Measurements from ENCODE around the gene PDAP1. TPM values are rescaled to one million over a fixed set of nuclear protein-coding genes. Genes with fewer than 3 reads are reported as not detected.

PDAP1 gene
- polyA plus RNA-seq, 1 donor (not counting 4 experiments of a cell fraction or from before 2014, with no cell fraction given): 99.1 TPM

GRCh38 chr7:99447943-99448342 is 39.5 kb upstream of the PDAP1 start:
- H3K9me3 ChIP-seq (ENCODE audit: control insufficient read depth, low read depth, low read length): no peaks in the 10 kb centered on the region
- peaks cover 48 to 51% of the 10 kb centered on the region in 2 experiments for H3K36me3 ChIP-seq (ENCODE audit: control insufficient read depth in 2 of 2, extremely low read depth in 1 of 2, insufficient read depth in 2 of 2, low read length in 2 of 2)
- TF ChIP-seq EZH2 (IDR thresholded peaks at IDR 0.05; ENCODE audit: low read length): no peak
- TF ChIP-seq CTCF (optimal IDR thresholded peaks at IDR 0.05 in 1 of 3, IDR thresholded peaks at IDR 0.05 in 1 of 3, conservative IDR thresholded peaks at IDR 0.05 in 1 of 3; ENCODE audit: extremely low read depth in 1 of 3, insufficient read depth in 2 of 3, low read length in 3 of 3): peak in 2 of 3 experiments; percentile 9 to 39
- H2AFZ ChIP-seq (ENCODE audit: control insufficient read depth, low read length): no peak overlapping the region
- DNase-seq (ENCODE audit: low read depth, low spot score): no peak
- H3K4me2 ChIP-seq (ENCODE audit: control insufficient read depth, extremely low read depth, insufficient read depth, low read depth, low read length): no peak overlapping the region
- no peaks in the 10 kb centered on the region for H3K9me1 ChIP-seq (ENCODE audit: control insufficient read depth, extremely low read depth, insufficient read depth, low read length)
- H3K27me3 ChIP-seq (ENCODE audit: control insufficient read depth, extremely low read depth, insufficient read depth, low read length): no peaks in the 10 kb centered on the region
- no peak for FAIRE-seq
- dilution Hi-C loops (cut with MboI; ENCODE audit: extremely low pct_ligation_motif_present, low sequenced_read_pairs): no loop called here
- no peaks in the 10 kb centered on the region for H4K20me1 ChIP-seq (ENCODE audit: control insufficient read depth, extremely low read depth, insufficient read depth, low read length)
- H3K9ac ChIP-seq (ENCODE audit: control insufficient read depth, extremely low read depth, insufficient read depth, low read length): no peak overlapping the region
- H3K79me2 ChIP-seq (ENCODE audit: control insufficient read depth, insufficient read depth, low read length): no peaks in the 10 kb centered on the region
- no peak overlapping the region for H3K4me3 ChIP-seq (ENCODE audit: control insufficient read depth in 2 of 3, extremely low read depth in 1 of 3, insufficient read depth in 2 of 3, low read depth in 1 of 3, low read length in 3 of 3)
- H3K27ac ChIP-seq (ENCODE audit: control insufficient read depth, insufficient read depth, low read length): no peak overlapping the region
- H3K4me1 ChIP-seq (ENCODE audit: control insufficient read depth, extremely low read depth, insufficient read depth, low read length): no peaks in the 10 kb centered on the region

- no peaks in the 10 kb centered on the region for H3K9me1 ChIP-seq (ENCODE audit: control insufficient read depth, extremely low read depth, insufficient read depth, low read length)
- no peak overlapping the region for H3K9ac ChIP-seq (ENCODE audit: control insufficient read depth, extremely low read depth, insufficient read depth, low read length)
- H3K27ac ChIP-seq (ENCODE audit: control insufficient read depth, insufficient read depth, low read length): no peak overlapping the region
- no peak for FAIRE-seq
- no peaks in the 10 kb centered on the region for H4K20me1 ChIP-seq (ENCODE audit: control insufficient read depth, extremely low read depth, insufficient read depth, low read length)
- peaks cover 3% of the 10 kb centered on the region for H3K79me2 ChIP-seq (ENCODE audit: control insufficient read depth, insufficient read depth, low read length)
- H3K4me1 ChIP-seq (ENCODE audit: control insufficient read depth, extremely low read depth, insufficient read depth, low read length): no peaks in the 10 kb centered on the region
- dilution Hi-C loops (cut with MboI; ENCODE audit: extremely low pct_ligation_motif_present, low sequenced_read_pairs): no loop called here
- H3K27me3 ChIP-seq (ENCODE audit: control insufficient read depth, extremely low read depth, insufficient read depth, low read length): no peaks in the 10 kb centered on the region
- H3K4me2 ChIP-seq (ENCODE audit: control insufficient read depth, extremely low read depth, insufficient read depth, low read depth, low read length): no peak overlapping the region
- no peaks in the 10 kb centered on the region for H3K9me3 ChIP-seq (ENCODE audit: control insufficient read depth, low read depth, low read length)
- no peak overlapping the region for H2AFZ ChIP-seq (ENCODE audit: control insufficient read depth, low read length)
- H3K4me3 ChIP-seq (ENCODE audit: control insufficient read depth in 2 of 3, extremely low read depth in 1 of 3, insufficient read depth in 2 of 3, low read depth in 1 of 3, low read length in 3 of 3): no peak overlapping the region
- TF ChIP-seq CTCF (optimal IDR thresholded peaks at IDR 0.05 in 1 of 3, IDR thresholded peaks at IDR 0.05 in 1 of 3, conservative IDR thresholded peaks at IDR 0.05 in 1 of 3; ENCODE audit: extremely low read depth in 1 of 3, insufficient read depth in 2 of 3, low read length in 3 of 3): no peak
- no peak for TF ChIP-seq EZH2 (IDR thresholded peaks at IDR 0.05; ENCODE audit: low read length)
- no peak for DNase-seq (ENCODE audit: low read depth, low spot score)
- peaks cover 39 to 44% of the 10 kb centered on the region in 2 experiments for H3K36me3 ChIP-seq (ENCODE audit: control insufficient read depth in 2 of 2, extremely low read depth in 1 of 2, insufficient read depth in 2 of 2, low read length in 2 of 2)
These were observed 37.7 kb upstream of the PDAP1 start for GRCh38 chr7:99446096-99446495.
